8988T (cell line): ENCODE results near the gene RBPJ.

Experiments
- DNase-seq: peaks from one replicate; pipeline ENCODE4 v3.0.0; 2011

RBPJ gene

DNA sequence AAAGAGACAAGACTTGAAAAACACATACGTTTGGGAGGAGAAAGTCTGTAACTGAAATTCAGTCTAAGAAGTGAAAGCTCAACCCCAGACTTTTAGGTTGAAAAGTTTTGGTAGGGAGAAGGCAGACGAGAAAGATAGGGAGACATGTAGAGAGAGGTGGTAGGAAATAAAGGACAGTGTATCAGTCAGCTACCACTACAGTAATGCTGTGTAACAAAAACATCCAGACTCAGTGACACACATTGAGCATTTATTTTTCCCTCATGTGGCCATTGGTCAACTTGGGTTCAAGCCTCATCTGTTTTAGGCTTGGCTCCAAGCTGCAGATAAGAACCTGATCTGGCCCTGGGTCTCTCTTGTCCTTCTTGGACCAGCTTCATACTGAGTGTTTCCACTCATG, 142.6 kb downstream of the RBPJ start:
- DNase-seq = no peak

DNA sequence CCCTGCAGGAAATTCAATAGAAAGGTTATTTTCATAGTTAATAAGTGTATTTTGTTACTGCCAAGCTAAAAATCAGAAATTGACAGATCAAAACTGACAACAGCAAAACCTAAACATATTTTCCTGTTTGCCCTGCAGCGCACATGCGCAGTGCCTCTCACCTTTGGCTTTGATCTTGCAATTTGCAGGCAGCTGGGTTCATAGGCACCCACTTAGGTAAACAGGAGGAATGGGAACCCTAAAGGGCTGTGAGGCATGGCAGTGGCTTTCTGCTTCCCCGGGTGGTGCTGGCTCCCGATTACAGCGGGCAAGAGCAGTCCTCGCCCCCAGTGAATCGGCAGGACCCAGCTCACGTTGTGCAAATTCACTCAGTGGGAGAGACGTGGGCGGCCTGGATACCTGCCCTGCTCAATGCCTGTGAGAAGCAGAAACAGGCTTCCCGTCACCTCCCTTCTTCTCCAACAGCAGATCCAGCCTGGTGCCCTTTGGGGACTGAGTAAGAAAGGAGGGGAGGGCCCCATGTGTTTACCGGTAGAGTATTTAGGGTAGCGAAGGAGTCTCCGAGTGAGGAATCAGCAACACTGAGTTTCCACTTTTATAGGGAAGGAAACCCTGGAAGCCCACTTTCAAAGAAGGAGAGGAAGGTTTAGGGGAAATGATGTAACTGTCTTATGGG, 143.7 kb downstream of the RBPJ start:
- DNase-seq = no peak

DNA sequence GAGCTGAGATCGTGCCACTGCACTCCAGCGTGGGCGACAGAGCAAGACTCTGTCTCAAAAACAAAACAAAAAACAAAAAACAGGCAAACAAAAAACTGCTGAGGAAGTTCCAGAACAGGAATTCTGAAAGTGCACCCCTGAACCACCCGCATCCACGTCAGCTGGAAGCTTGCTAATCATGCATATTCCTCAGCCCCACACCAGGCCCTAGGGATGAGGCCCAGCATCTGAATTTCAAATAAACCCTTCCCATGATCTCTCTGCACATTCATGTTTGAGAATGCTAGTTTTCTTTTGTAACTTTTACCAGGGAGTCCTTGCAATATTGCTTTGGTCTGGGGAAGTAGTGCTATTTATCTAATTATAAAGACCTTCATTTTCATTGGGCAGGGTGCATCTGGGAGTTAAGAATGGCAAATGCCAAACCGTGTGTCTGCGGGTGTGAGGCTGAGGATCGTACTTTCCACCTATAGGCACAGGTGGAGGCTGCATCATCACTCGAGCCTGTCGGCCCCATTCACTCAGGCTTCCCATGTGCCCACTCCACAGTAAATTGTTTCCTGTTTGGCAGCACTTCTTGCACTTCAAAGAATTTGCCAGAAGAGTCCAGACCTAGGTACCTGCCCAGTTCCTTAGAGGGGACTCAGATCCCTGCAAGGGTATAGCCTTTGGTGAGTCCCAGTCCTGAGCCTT, 145.9 kb downstream of the RBPJ start:
- no peak for DNase-seq

DNA sequence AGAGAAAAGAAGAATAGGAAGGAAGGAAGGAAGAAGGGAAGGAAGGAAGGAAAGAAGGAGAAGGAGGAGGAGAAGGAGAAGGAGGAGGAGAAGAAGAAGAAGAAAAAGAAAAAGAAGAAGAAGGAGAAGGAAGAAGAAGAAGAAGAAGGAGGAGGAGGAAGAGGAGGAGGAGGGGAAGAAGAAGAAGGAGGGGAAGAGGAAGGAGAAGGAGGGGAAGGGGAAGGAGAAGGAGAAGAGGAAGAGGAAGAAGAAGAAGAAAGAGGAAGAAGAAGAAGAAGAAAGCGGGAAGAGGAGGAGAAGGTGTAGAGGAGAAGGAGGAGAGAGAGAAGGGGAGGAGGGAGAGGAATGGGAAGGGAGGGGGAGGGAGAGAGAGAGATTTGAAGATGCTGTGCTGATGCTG, 146.9 kb downstream of the RBPJ start:
- DNase-seq = no peak

DNA sequence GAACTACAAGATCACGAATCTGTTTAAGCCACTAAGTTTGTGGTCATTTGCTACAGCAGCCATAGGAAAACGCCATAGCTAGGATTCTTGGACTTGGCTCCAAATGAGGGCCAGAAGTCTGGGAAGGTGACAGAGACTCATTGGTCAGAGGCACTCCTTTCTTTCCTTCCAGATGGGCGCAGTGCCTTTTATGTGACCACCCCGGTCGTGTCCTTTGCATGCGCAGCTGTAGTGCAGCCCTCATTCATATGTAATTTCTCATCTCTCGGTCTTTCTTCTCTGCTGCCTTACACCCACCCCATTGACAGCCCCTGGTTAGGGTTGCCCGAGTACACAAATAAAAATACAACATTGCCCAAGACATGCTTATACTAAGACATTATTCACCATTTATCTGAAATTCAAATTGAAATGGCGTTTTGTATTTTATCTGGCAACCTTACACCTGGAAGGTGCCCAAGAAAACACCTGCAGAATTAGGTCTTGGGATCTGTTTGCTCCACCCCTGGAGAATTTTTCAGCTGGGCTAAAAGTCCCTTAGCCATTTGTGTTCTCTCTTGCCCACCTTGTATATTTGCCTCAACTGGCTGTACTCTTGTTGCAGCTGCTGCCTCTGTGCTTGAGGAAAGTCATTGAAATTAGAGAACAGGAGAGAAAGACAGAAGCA, 147.6 kb downstream of the RBPJ start:
- no peak for DNase-seq

DNA sequence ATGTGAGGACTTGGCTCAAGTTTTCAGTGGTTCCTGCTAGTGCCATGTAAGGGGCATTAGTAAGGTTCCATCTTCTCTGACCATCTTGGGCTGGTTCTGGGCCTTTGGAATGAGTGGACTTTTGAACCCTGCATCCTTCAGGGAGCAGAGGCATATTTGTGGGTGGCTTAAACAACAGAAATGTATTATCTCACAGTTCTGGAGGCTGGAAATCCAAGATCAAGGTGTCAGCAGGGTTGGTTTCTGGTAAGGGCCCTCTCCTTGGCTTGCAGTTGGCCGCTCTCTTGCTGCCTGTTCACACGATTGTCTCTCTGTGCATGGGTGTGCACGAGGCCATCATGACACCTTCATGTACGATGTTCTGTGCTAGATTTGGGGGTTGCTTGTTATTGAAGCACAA, 148.2 kb downstream of the RBPJ start:
- DNase-seq = no peak

DNA sequence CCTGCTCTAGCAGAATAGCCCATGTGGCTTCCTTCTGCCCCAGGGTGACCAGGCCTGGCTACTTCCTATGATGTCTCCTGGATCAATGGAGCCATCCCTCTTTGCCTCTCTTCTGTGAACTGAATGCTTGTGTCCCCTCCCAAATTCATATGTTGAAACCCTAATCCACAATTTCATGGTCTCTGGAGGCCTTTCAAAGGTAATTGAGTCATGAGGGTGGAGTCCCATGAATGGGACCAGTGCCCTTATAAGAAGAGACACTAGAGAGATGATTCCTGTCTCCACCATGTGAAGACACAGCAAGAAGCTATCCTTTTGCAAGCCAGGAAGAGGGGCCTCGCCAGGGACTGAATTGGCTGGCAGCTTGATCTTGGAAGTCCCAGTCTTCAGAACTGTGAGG, 151.1 kb downstream of the RBPJ start:
- no peak for DNase-seq

DNA sequence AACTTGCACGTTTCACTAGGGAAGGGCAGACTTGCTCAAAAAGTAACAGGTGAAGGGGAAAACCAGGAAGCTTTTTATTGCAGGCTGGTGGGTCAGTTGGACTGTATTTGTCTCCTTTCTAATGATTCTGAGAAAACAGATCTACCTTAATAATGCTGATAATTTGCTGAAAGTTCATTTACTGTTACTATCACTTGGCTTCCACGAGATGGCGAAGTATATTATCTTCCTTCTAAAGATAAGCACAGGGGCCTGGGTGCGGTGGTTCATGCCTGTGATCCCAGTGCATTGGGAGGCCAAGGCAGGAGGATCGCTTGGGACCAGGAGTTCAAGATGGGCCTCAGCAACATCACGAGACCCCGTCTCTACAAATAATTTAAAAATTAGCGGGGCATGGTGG, 153.1 kb downstream of the RBPJ start:
- DNase-seq = no peak

DNA sequence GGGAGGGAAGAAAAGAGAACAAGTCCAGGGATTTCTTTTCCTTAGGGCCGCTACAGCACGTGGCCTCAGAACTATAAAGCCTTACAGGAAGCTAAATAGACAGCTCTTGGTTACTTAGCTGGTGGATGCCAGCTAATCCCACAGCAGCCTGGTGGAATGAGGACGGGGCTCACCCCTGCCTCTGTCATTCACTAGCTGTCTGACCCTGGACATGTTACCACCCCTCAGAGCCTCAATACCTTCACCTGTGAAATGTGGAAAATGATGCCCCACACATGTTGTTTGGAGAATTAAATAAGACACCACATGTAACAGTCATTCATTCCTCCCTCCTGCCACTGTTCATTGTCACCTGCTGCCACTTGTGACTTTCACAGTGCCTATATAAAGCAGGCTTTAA, 153.7 kb downstream of the RBPJ start:
- no peak for DNase-seq

DNA sequence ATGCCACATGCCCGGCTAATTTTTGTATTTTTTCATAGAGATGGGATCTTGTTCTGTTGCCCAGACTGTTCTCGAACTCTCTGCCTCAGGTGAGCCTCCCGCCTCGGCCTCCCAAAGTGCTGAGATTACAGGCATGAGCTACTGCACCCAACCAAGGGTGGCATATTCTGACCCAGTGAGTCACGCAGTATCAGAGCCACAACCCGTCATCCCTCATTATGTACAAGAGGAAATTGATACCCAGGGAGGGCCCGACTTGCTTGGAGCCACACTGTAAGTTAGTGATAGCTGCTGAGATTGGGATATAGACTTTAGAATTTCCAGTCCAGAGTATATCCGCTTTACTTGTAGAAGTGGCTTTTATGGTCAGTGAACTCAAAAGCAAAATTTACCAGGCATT, 154.9 kb downstream of the RBPJ start:
- no peak for DNase-seq

DNA sequence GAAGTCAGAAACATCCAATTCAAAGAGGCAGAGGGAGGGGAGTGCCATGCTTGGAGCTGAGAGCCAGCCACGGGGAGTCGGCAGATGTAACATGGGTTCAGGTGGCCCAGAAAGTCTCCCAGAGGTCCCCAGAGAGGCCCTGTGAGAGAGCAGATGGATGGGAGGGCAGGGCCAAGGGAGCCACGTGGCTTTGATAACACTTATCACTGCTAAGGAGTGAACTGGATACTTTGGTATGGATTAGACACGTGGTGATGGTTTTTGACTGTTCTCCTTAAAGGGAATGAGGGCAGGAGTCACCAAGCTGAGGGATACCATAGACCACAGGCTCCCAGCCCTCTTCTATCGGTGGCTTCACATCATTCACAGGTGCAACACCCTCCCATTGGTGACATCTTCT, 155.7 kb downstream of the RBPJ start:
- no peak for DNase-seq

DNA sequence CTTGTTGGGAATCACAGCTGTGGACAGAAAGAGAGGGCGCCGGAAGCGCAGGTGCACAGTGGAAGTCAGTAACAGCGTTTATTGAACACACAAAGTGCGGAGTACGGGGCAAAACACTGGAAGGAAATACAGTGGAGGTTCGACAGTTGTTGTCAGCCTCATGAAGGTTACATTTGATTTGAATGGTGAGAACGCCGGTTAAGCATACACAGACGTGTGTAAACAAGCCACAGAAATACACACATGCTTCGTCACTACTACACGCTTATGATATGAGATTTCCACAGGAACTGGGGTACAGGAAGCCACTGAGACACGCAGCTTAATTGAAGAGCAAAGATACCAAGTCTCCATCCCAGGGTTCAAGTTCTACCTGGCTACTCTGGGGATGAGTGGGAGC, 157.5 kb downstream of the RBPJ start:
- DNase-seq = no peak

DNA sequence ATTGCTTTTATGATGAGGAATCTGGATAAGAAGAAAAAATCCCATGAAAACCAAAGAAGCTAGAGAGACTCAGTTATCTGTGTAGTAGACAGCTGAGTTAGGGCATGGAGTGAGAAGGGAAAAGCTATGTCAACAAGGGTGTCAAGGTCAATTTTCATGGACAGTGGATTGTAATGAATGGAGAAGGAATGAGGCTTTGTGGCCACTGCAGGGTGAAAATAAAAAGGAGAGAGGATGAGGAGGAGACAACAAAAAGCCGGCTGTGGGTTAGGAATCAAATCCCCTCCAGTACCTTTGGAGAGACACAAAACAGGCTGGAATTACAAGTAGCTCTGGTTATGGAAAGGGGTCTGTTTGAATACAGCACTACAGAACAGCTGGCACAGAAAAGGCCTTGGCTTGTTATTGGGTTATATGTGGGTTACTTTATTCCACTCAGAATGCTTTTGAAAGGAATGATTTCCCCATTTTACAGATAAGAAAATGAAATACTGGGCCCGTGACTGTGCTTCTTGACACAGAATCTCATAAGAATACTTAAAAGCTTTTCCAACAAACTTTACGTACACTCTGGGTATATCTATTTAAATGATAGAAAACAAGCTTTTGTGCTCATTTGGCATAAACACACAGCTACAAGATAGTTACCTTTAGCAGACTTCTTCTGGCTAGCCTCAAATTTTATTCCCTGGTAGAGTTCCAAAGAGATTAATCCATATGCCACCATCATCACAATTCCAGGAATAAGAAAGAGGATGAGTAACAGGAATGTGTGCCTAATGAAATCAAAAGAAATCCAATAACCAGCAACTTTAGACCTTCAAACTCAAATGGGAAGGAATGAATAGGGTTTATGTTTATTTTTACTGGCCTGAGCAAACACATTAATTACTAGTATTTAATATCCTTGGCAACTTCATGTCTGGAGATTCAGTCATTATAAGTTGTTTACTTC, 162.0 kb downstream of the RBPJ start:
- DNase-seq = no peak

DNA sequence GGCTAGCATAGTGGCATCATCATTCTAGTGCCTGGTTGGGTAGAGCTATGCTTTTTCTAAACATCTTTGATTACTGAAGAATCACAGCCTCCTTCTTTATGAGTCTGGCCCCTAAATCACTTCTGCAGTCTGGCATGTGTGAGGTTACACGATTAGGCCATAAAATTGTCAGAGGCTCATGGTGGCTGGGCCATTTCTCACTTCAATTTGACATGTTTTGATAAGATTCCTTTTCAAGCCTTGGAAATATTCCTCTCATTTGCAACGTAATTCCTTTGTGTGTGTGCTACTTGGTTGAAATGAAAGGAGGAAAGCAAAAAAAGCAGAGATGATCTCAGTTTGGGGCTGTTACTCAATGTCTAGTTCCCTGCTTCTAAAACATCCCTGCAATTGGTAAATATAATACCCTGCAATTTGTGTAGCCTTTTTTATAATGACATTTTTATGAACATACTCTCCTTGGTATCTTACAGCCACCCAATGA, 163.3 kb downstream of the RBPJ start:
- no peak for DNase-seq

DNA sequence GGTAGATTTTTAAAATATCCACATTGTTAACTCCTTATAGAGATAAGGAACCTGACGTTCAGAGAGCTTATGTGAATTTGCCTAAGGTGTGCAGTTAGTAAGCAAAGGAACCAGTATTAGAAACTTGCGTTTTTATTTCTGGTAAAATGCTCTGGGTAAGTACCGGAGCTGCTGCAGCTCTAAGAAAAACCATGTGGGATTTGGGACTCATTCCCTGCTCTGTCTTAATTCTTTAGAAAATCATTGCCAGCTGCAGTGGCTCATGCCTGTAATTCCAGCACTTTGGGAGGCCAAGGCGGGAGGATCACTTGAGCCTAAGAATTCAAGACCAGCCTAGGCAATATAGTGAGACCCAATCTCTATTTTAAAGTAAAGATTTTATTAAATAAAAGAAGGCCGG, 163.7 kb downstream of the RBPJ start:
- DNase-seq = no peak
